ENCODE results near the gene PCDHA1.

PCDHA1 gene

GRCh38 chr5:140992828-140993227, 206.9 kb downstream of the PCDHA1 start:
- H3K27me3 Mint-ChIP-seq (ENCODE audit: low read depth), result no peaks in the 10 kb centered on the region
- no peaks in the 10 kb centered on the region for H3K9me3 Mint-ChIP-seq

DNA sequence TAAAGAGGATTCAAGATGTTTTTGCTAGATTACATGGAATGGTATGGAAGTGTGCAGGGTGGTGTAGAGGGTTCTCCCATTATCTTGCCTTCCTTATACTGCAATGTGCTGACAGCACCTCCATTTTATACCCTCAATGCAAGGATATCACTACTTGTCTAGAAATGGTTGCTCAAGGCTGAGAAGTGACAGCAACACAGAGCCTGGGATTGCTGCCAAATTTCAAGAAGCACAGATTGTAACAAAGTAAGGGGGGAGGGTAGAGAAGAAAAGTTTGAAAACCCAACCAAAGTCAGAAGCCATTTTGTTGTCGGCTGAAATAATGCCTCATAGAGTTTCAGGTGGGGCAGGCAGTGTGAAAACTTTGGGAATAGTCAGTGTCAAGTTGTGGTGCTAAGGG, 210.1 kb downstream of the PCDHA1 start:
- H3K36me3 Mint-ChIP-seq (ENCODE audit: low read depth), result no peaks in the 10 kb centered on the region
- H3K27ac Mint-ChIP-seq, result peak overlapping the region; percentile 28 to 70 (median 34)
- no peaks in the 10 kb centered on the region for H3K27me3 Mint-ChIP-seq (ENCODE audit: low read depth)
- TF ChIP-seq, protein P1, sequence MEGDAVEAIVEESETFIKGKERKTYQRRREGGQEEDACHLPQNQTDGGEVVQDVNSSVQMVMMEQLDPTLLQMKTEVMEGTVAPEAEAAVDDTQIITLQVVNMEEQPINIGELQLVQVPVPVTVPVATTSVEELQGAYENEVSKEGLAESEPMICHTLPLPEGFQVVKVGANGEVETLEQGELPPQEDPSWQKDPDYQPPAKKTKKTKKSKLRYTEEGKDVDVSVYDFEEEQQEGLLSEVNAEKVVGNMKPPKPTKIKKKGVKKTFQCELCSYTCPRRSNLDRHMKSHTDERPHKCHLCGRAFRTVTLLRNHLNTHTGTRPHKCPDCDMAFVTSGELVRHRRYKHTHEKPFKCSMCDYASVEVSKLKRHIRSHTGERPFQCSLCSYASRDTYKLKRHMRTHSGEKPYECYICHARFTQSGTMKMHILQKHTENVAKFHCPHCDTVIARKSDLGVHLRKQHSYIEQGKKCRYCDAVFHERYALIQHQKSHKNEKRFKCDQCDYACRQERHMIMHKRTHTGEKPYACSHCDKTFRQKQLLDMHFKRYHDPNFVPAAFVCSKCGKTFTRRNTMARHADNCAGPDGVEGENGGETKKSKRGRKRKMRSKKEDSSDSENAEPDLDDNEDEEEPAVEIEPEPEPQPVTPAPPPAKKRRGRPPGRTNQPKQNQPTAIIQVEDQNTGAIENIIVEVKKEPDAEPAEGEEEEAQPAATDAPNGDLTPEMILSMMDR (IDR thresholded peaks at IDR 0.05; ENCODE audit: unreplicated experiment in 3 of 3), result no peak
- peaks cover 6% of the 10 kb centered on the region for H3K4me1 Mint-ChIP-seq
- no peak overlapping the region for H3K4me3 Mint-ChIP-seq
- no peaks in the 10 kb centered on the region for H3K9me3 Mint-ChIP-seq

More at GRCh38 chr5:140992828-140993227, 206.9 kb downstream of the PCDHA1 start:
- no peak overlapping the region for H3K4me3 Mint-ChIP-seq
- H3K27ac Mint-ChIP-seq, result no peak overlapping the region
- peaks cover 21% of the 10 kb centered on the region for H3K4me1 Mint-ChIP-seq
- TF ChIP-seq, protein P1 (IDR thresholded peaks at IDR 0.05; ENCODE audit: unreplicated experiment in 3 of 3), result no peak
- no peaks in the 10 kb centered on the region for H3K36me3 Mint-ChIP-seq (ENCODE audit: low read depth)

GRCh38 chr5:140998921-140999410, 213.0 kb downstream of the PCDHA1 start:
- Mint-ChIP-seq H3K9me3 (no peaks in the 10 kb centered on the region), H3K27me3 (ENCODE audit: low read depth) (no peaks in the 10 kb centered on the region), H3K27ac (no peak overlapping the region), H3K4me1 (peaks cover 23% of the 10 kb centered on the region), H3K36me3 (ENCODE audit: low read depth) (no peaks in the 10 kb centered on the region), H3K4me3 (no peak overlapping the region)
- TF ChIP-seq, protein P1 (IDR thresholded peaks at IDR 0.05; ENCODE audit: unreplicated experiment in 3 of 3), result no peak

DNA sequence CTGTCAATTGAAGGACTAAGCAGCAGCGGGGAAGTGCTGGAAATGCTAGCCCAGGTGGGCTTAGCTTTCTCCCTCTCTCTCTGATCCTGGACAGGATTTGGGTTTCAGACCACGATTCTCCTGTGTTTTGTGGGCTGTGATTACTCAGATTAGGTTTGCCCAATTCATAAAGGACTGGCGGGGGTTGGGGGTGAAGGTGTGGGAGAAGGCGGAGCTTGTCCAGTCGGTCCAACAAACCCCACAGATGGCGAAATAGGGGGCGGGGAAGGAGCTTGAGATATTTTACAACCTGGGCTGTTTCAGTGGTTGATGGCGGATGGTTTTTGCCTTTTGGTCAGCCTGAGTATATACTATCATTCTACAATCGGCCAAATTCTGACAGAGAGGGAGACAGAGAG, 215.5 kb downstream of the PCDHA1 start:
- no peaks in the 10 kb centered on the region for H3K27me3 Mint-ChIP-seq (ENCODE audit: low read depth)
- peak overlapping the region; percentile 68 to 91 (median 81) for H3K27ac Mint-ChIP-seq
- no peaks in the 10 kb centered on the region for H3K9me3 Mint-ChIP-seq
- TF ChIP-seq, protein P1 (IDR thresholded peaks at IDR 0.05; ENCODE audit: unreplicated experiment in 3 of 3), result no peak
- H3K36me3 Mint-ChIP-seq (ENCODE audit: low read depth), result peaks cover 1% of the 10 kb centered on the region
- peaks cover 23% of the 10 kb centered on the region for H3K4me1 Mint-ChIP-seq
- H3K4me3 Mint-ChIP-seq, result peak overlapping the region; percentile 83 to 90 (median 87)

DNA sequence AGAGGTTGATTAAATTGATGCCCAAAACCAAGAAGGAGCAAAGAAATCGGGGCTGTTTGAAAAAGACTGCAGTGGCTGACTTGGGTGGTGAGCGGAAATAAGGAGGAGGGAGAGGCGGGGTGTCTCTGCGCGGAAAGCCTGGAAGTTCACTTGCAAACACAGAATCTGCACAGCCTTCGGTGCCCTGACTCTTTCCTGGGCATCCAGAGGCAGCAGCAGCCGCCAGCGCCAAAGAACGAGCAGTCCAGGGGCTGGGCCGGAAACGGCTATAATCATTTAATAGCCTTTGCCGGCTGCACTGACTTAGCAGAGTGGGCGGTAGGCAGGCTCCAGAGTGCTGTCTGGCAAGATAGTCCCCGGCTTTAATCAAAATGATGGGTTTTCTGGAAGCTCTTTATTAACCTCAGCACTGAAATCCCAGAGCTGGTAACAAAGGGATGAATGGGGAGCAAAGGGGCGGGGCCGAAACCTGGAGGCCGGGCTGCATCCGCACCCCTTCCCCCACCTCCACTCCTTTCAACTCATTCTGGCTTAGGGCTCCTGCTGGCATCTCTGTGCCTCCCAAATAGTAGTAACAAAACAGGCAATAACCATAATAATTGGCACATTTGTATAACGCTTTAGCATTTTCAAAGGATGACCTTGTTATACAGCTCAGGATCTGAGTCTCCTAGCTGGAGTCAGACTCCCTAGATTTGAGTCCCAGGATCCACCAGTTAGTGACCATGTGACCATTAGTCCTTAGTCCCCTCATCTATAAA, 216.1 kb downstream of the PCDHA1 start:
- TF ChIP-seq, protein P1 (IDR thresholded peaks at IDR 0.05; ENCODE audit: unreplicated experiment in 3 of 3), result no peak
- H3K4me3 Mint-ChIP-seq, result peak overlapping the region; percentile 83 to 90 (median 87)
- H3K27ac Mint-ChIP-seq, result peak overlapping the region; percentile 68 to 91 (median 81)
- peaks cover 7% of the 10 kb centered on the region for H3K36me3 Mint-ChIP-seq (ENCODE audit: low read depth)
- H3K27me3 Mint-ChIP-seq (ENCODE audit: low read depth), result no peaks in the 10 kb centered on the region
- no peaks in the 10 kb centered on the region for H3K9me3 Mint-ChIP-seq
- peaks cover 23% of the 10 kb centered on the region for H3K4me1 Mint-ChIP-seq

DNA sequence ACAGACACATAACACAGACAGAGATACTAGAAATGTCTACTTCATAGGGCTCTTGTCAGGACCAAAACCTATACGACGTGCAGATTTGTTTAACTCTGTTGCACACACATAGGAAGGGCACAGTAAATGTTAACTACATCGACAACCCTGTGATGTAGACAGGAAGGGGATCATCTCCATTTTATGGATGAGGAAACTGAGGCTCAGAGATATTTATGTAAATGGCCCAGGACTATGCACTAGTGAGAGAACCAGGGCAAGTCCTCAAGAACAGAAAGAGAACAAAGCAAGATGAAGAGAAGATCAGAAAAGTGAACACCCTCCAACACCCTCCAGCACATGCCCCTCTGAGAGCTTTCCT, 216.6 kb downstream of the PCDHA1 start:
- peaks cover 8% of the 10 kb centered on the region for H3K36me3 Mint-ChIP-seq (ENCODE audit: low read depth)
- no peaks in the 10 kb centered on the region for H3K27me3 Mint-ChIP-seq (ENCODE audit: low read depth)
- peak overlapping the region; percentile 68 to 91 (median 81) for H3K27ac Mint-ChIP-seq
- H3K4me3 Mint-ChIP-seq, result peak overlapping the region; percentile 83 to 90 (median 87)
- H3K9me3 Mint-ChIP-seq, result no peaks in the 10 kb centered on the region
- TF ChIP-seq, protein P1 (IDR thresholded peaks at IDR 0.05; ENCODE audit: unreplicated experiment in 3 of 3), result no peak
- H3K4me1 Mint-ChIP-seq, result peaks cover 23% of the 10 kb centered on the region

Data from nephron (organoid).